22Rv1 (cell line): Measurements from ENCODE around the gene GRIK4.

ENCODE experiments used
- CTCF ChIP-seq: fragments of 450-650 bp; IDR thresholded peaks from 2 replicates; pipeline ENCODE4 v1.5.1; 2017; ENCODE audit warnings: mild to moderate bottlenecking
- ZFX ChIP-seq: fragments of 450-650 bp; IDR thresholded peaks from 2 replicates; pipeline ENCODE4 v1.6.1; 2017; ENCODE audit warnings: antibody characterized with exemption, borderline replicate concordance

GRCh38 chr11:120505801-120506425, 5.6 kb upstream of the GRIK4 start:
- TF ChIP-seq CTCF (no peak), ZFX (no peak)
